ENCODE results near the gene KLHL1. TPM values are rescaled to one million over a fixed set of nuclear protein-coding genes. Genes with fewer than 3 reads are reported as not detected.

KLHL1 gene
- total RNA-seq, 1 experiment from 2014 or later: not detected

- no peak for DNase-seq (ENCODE audit: low spot score)
Measured at GRCh38 chr13:70016116-70016515, 92.1 kb downstream of the KLHL1 start.

GRCh38 chr13:70014337-70014736 is 93.9 kb downstream of the KLHL1 start:
- no peak for DNase-seq (ENCODE audit: low spot score)

GRCh38 chr13:69999875-70000274 is 108.4 kb downstream of the KLHL1 start:
- DNase-seq (ENCODE audit: low spot score): peak; percentile 2

- DNase-seq (ENCODE audit: low spot score): no peak
Measured at GRCh38 chr13:69997061-69997460, 111.2 kb downstream of the KLHL1 start.

DNA sequence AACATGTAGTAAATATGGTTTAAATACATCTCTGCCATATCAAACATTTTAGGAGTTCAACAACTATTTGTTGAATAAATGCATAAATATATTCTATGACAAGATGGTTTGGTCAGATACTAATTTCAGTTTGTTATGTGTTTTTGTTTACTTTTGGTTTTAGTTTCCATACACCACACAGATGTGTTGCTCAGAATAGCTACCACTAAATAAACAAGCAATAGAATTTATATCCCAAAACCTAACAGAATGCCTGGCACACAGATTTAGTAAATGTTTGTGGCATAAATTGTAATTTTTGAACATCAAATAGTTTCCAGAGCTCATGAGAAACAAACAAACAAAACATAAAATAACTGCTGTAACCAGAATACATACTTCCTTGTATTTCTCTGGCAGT is 127.5 kb downstream of the KLHL1 start:
- peak; percentile 2 for DNase-seq (ENCODE audit: low spot score)

GRCh38 chr13:69975496-69975895 is 132.8 kb downstream of the KLHL1 start:
- DNase-seq (ENCODE audit: low spot score): no peak

DNA sequence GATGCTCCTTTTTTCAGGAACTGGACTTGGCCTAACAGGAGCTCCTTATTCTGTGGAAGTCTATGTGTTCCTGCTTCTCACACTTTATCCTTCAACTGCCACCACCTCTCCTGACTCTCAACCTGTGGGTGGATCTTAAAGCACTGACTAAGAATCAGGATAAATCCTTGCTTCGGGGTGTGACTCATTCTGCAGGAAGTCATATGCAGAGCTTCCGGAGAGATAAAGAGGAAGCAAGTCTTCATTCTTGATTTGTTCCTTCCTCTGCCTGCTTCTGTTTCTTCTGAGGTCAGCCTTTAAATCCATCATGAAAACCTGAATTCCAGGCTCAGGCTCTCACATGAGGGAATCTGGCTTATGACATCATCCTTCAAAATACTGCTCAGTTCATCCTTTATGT is 137.7 kb downstream of the KLHL1 start:
- DNase-seq (ENCODE audit: low spot score): peak; percentile 52

DNA sequence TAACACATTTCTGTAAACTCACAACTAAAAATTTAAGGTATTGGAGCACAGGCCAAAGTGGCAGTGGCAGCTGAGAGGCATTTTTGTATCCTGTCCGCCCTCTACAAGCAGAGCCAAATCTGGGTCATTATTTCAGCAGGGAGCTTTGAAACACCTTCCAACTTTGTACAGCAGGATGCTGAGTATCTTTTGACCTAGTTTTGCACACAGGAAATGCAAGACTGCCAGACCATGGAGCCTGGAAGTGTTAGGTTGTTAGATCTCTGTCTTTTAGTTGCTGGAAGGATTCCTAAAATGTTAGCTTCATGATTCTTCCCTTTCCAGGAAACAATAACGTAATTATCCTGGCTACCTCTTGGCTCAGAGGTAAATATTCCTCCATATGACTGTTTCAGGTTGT is 149.2 kb downstream of the KLHL1 start:
- DNase-seq (ENCODE audit: low spot score): peak; percentile 10

DNA sequence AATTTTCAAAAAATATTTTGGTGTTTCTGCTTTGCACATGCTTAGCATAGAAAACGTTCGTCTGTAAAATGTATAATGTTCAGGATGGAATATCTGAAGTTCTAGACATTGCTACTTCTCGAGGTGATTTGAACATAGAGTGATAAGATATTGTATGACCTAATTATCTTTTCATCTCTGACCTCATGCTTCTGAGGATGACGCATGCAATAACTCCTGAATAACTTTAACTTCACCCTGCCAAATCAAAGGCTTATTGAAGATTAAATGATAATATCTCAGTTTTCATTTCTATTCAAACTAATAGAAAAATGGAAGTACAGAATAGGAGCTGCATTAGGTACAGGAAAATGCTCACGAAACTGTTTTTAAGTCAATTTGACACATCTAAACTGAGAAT is 151.4 kb downstream of the KLHL1 start:
- DNase-seq (ENCODE audit: low spot score): no peak

DNA sequence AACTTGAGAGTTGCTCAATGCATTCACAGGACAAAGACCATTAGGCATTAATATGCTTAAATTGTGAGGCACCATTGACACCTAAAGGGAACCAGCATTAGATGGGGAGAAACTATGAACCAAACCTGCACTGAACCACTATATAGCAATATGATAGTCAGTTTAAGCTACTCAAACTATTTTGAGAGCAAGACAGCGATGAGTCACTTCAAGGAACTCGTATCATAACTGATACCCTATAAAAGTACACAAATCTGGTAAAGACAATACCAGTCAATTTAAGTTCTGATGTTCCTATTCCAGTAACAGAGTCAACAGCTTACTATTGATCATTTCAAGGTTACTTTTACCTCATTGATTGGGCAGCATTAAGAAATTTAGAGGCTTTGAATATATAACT is 151.9 kb downstream of the KLHL1 start:
- DNase-seq (ENCODE audit: low spot score): no peak

- DNase-seq (ENCODE audit: low spot score): no peak
Measured at GRCh38 chr13:69955271-69955670, 153.0 kb downstream of the KLHL1 start.

DNA sequence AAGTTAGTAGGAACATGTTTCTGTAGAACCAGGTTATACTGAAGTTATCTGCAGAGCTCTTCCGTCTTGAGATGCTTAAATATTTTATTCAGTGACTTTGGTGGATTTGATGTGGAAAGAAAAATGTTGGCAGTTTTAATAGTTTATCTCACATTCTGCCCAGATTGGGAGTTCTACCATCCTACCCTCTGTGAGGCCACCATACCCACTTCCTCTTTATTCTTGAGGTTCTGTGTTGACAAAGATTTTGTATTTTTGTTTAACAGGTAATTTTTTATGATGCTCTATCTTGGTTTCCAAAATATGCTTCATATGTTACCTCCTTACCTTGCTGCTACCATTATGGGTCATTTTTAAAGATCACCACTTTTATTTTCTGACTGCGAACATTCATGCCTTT is 156.8 kb downstream of the KLHL1 start:
- DNase-seq (ENCODE audit: low spot score): no peak

- no peak for DNase-seq (ENCODE audit: low spot score)
Measured at GRCh38 chr13:69950160-69950559, 158.1 kb downstream of the KLHL1 start.

DNA sequence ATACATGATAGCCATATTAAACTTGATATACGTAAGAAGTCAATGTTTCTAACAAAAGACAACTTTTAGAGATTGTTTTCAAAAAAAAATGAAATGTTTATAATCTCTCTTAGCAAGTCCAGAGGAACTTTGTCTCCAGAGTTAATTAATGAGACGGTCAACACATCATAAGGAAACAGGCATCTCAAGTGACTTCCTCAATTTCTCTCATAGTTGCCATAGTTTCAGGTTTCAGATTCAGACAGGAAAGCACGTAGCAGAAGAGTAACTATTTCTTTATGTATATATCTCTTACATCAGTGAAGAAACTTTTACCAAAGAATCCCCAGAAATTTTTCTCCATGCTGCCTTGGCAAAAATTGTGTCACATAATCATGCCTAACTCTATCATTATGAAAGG is 160.2 kb downstream of the KLHL1 start:
- DNase-seq (ENCODE audit: low spot score): no peak

DNA sequence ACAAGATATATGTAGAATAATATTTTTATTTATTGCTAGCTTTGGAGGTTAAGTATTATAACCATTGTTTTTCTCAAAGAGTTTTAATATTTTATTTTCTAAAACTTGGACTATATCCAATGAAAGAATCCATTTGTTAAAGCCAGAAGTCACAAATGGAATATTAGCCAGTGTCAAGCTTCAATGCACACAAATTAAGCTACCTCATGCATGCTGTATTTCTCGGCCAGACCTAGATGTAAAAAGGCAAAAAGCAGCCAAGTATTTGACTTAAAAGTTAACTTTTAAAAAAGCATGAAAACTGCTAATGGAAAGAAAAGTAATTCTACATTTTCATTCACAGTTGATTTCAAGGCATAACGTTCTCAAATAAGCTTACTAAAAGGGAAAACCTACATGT is 160.7 kb downstream of the KLHL1 start:
- no peak for DNase-seq (ENCODE audit: low spot score)

DNA sequence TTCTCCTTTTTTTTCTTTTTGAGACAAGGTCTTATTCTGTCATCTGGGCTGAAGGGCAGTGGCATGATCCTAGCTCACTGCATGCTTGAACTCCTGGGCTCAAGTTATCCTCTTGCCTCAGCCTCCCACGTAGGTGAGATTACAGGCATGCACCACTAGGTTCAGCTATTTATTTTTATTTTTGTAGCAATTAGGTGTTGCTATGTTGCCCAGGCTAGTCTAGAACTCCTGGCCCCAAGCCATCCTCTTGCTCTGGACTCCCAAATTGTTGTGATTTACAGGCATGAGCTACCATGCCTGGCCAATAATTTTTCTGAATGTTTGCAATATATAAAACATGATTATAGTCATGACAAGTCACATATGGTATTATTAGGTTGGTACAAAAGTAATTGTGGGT is 161.7 kb downstream of the KLHL1 start:
- DNase-seq (ENCODE audit: low spot score): no peak

- DNase-seq (ENCODE audit: low spot score): peak; percentile 39
Measured at GRCh38 chr13:69935043-69935442, 173.2 kb downstream of the KLHL1 start.

DNA sequence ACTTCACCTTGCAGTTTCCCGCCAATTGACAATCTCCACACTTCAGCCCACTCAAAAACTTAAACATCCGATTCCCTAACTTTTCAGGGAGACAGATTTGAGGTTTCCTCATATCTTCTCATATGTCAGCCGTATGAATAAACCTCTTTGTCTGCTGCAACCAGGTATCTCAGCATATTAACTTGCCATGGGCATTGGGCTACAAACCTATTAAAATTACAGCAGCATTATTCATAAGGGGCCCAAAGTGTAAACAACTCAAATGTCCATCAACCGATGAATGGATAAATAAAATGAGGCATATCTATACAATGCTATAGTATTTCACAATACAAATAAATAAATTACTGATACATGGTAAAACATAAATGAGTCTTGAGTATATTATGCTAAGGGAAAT is 180.0 kb downstream of the KLHL1 start:
- no peak for DNase-seq (ENCODE audit: low spot score)

- no peak for DNase-seq (ENCODE audit: low spot score)
Measured at GRCh38 chr13:69921156-69921555, 187.1 kb downstream of the KLHL1 start.

DNA sequence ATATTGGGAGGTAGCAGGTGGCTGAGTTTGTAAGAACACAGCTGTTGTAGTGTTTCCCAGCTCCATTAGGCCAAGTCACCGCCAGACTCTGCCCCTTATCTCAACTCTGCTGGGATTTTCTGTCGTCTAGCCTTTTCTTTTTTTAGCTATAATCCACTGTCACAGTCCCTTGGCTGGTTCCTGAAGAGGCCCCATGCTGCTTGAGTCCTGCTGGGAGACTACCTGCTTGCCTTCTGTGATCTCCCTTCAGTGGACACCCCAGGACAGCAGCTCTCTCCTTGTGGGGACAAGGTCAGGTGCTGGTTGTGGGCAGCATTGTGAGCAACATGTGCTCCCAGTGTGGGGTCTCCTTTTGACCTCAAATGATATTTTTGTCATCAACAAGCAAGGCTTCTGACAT is 195.6 kb downstream of the KLHL1 start:
- no peak for DNase-seq (ENCODE audit: low spot score)

GRCh38 chr13:69910800-69911199 is 197.5 kb downstream of the KLHL1 start:
- no peak for DNase-seq (ENCODE audit: low spot score)

DNA sequence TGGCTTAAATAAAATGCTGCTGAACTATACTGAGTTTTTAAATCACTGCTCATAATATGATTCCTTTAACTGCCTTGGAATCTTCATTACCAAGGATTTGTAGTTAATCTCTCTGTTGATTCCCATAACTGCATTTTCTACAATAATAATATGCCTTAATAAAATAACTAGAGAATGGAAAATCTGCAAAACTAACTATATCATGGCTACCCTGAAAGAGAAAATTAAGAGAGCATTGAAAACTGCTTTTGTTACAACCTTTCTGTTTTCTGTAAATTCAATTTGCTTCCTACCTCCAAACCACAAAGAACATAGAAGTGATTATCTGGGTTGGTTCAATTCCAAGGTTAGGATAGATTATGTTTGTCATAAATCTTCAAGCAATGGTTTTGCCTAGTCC is 203.5 kb downstream of the KLHL1 start:
- DNase-seq (ENCODE audit: low spot score): peak; percentile 2

- peak; percentile 93 for DNase-seq (ENCODE audit: low spot score)
Measured at GRCh38 chr13:69903081-69903480, 205.2 kb downstream of the KLHL1 start.

- no peak for DNase-seq (ENCODE audit: low spot score)
Measured at GRCh38 chr13:69882451-69882850, 225.8 kb downstream of the KLHL1 start.

DNA sequence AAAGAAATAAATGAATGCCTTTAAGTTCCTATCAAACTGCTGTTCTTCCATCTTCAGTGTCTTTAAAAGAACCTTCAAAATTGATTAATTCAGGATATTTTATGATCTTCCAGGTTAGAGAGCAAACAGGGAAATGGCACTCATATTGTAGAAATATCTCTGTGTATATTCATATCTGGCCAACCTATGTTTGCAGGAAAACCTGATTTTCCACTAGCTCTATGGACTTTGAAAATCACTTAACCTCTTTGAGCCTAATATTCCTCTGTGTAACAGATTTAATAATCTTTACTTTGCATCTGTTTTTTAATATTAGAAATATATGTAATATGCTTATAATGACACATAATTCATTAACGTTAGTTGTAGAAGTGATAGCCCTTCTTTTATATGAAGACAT is 228.3 kb downstream of the KLHL1 start:
- DNase-seq (ENCODE audit: low spot score): no peak

Data from H4 (cell line).